Activated naive CD8-positive, alpha-beta T cell treated with anti-CD3 and anti-CD28 coated beads, Interleukin-2, amount 50 U/mL, for 24 hours (primary cell): ENCODE data around the gene MAML2.
A peak's percentile ranks its signal among the peaks of the same experiment; 100 is the strongest.
"Not testable (repeated sequence)": the region's sequence is repeated elsewhere in the genome, so short reads cannot be mapped to it uniquely, and the experiment has no call there.

Source experiments
- ATAC-seq: fragments of 150-1000 bp; cut with Tn5 transposase; one replicate; pipeline ENCODE4 v1.10.0; 2021
- DNase-seq: peaks from one replicate; pipeline ENCODE4 v3.0.0; 2021
- H3K27ac Mint-ChIP-seq: one replicate; pipeline ENCODE4 v1.8.0; 2021; ENCODE audit warnings: mild to moderate bottlenecking, mixed read lengths
- H3K27me3 Mint-ChIP-seq: one replicate; pipeline ENCODE4 v1.8.0; 2021; ENCODE audit warnings: mixed read lengths
- H3K36me3 Mint-ChIP-seq: one replicate; pipeline ENCODE4 v1.8.0; 2021; ENCODE audit warnings: low read depth, mixed read lengths
- H3K4me1 Mint-ChIP-seq: one replicate; pipeline ENCODE4 v1.8.0; 2021; ENCODE audit warnings: mixed read lengths
- H3K4me3 Mint-ChIP-seq: one replicate; pipeline ENCODE4 v1.8.0; 2021; ENCODE audit warnings: mild to moderate bottlenecking, moderate library complexity, mixed read lengths
- H3K9me3 Mint-ChIP-seq: one replicate; pipeline ENCODE4 v1.8.0; 2021; ENCODE audit warnings: mixed read lengths

MAML2 gene

GRCh38 chr11:96301818-96302217 is 41.2 kb downstream of the MAML2 start:
- Mint-ChIP-seq H3K27ac (no peak overlapping the region), H3K36me3 (peaks cover 11% of the 10 kb centered on the region), H3K4me1 (peaks cover 63% of the 10 kb centered on the region), H3K4me3 (no peak overlapping the region), H3K9me3 (no peaks in the 10 kb centered on the region), H3K27me3 (no peaks in the 10 kb centered on the region)
- DNase-seq (no peak), ATAC-seq (no peak)

GRCh38 chr11:96299155-96299888 is 43.7 kb downstream of the MAML2 start:
- H3K4me1 Mint-ChIP-seq, result peaks cover 69% of the 10 kb centered on the region
- DNase-seq, result no peak
- no peak overlapping the region for H3K4me3 Mint-ChIP-seq
- H3K27me3 Mint-ChIP-seq, result no peaks in the 10 kb centered on the region
- H3K9me3 Mint-ChIP-seq, result no peaks in the 10 kb centered on the region
- no peak for ATAC-seq
- peaks cover 13% of the 10 kb centered on the region for H3K36me3 Mint-ChIP-seq
- H3K27ac Mint-ChIP-seq, result peak overlapping the region; percentile 12

GRCh38 chr11:96295369-96295768 is 47.6 kb downstream of the MAML2 start:
- H3K27me3 Mint-ChIP-seq, result no peaks in the 10 kb centered on the region
- DNase-seq (no peak), ATAC-seq (no peak)
- no peaks in the 10 kb centered on the region for H3K9me3 Mint-ChIP-seq
- no peak overlapping the region for H3K4me3 Mint-ChIP-seq
- peaks cover 21% of the 10 kb centered on the region for H3K36me3 Mint-ChIP-seq
- H3K27ac Mint-ChIP-seq, result no peak overlapping the region
- peaks cover 72% of the 10 kb centered on the region for H3K4me1 Mint-ChIP-seq

- H3K27me3 Mint-ChIP-seq, result no peaks in the 10 kb centered on the region
- peaks cover 15% of the 10 kb centered on the region for H3K36me3 Mint-ChIP-seq
- H3K4me3 Mint-ChIP-seq, result peak overlapping the region; percentile 12
- no peaks in the 10 kb centered on the region for H3K9me3 Mint-ChIP-seq
- H3K27ac Mint-ChIP-seq, result peak overlapping the region; percentile 76
- DNase-seq (no peak), ATAC-seq (no peak)
- peaks cover 72% of the 10 kb centered on the region for H3K4me1 Mint-ChIP-seq
These were observed 48.7 kb downstream of the MAML2 start for GRCh38 chr11:96294289-96294688.

GRCh38 chr11:96293598-96294021 is 49.4 kb downstream of the MAML2 start:
- DNase-seq, result no peak
- Mint-ChIP-seq H3K27ac (peak overlapping the region; percentile 76), H3K9me3 (no peaks in the 10 kb centered on the region), H3K36me3 (peaks cover 15% of the 10 kb centered on the region), H3K4me1 (peaks cover 75% of the 10 kb centered on the region), H3K4me3 (peak overlapping the region; percentile 29), H3K27me3 (no peaks in the 10 kb centered on the region)
- ATAC-seq, result peak; percentile 77

GRCh38 chr11:96293109-96293508 is 49.9 kb downstream of the MAML2 start:
- H3K27me3 Mint-ChIP-seq, result no peaks in the 10 kb centered on the region
- H3K36me3 Mint-ChIP-seq, result peaks cover 12% of the 10 kb centered on the region
- peaks cover 80% of the 10 kb centered on the region for H3K4me1 Mint-ChIP-seq
- peak overlapping the region; percentile 76 for H3K27ac Mint-ChIP-seq
- peak overlapping the region; percentile 29 for H3K4me3 Mint-ChIP-seq
- no peaks in the 10 kb centered on the region for H3K9me3 Mint-ChIP-seq
- no peak for DNase-seq
- ATAC-seq, result no peak

- ATAC-seq (peak; percentile 41), DNase-seq (no peak)
- Mint-ChIP-seq H3K27ac (peak overlapping the region; percentile 76), H3K27me3 (no peaks in the 10 kb centered on the region), H3K36me3 (peaks cover 13% of the 10 kb centered on the region), H3K9me3 (no peaks in the 10 kb centered on the region), H3K4me1 (peaks cover 87% of the 10 kb centered on the region), H3K4me3 (peak overlapping the region; percentile 29)
These were observed 50.5 kb downstream of the MAML2 start for GRCh38 chr11:96292291-96293010.

- peak; percentile 40 for ATAC-seq
- H3K9me3 Mint-ChIP-seq, result peaks cover 4% of the 10 kb centered on the region
- no peak overlapping the region for H3K4me3 Mint-ChIP-seq
- H3K4me1 Mint-ChIP-seq, result peaks cover 94% of the 10 kb centered on the region
- DNase-seq, result no peak
- H3K27me3 Mint-ChIP-seq, result no peaks in the 10 kb centered on the region
- H3K36me3 Mint-ChIP-seq, result peaks cover 23% of the 10 kb centered on the region
- H3K27ac Mint-ChIP-seq, result peak overlapping the region; percentile 6
These were observed 52.4 kb downstream of the MAML2 start for GRCh38 chr11:96290631-96291030.

- peaks cover 25% of the 10 kb centered on the region for H3K36me3 Mint-ChIP-seq
- ATAC-seq (no peak), DNase-seq (no peak)
- peaks cover 94% of the 10 kb centered on the region for H3K4me1 Mint-ChIP-seq
- peak overlapping the region; percentile 91 for H3K27ac Mint-ChIP-seq
- H3K27me3 Mint-ChIP-seq, result no peaks in the 10 kb centered on the region
- no peak overlapping the region for H3K4me3 Mint-ChIP-seq
- peaks cover 4% of the 10 kb centered on the region for H3K9me3 Mint-ChIP-seq
These were observed 53.0 kb downstream of the MAML2 start for GRCh38 chr11:96290031-96290430.

GRCh38 chr11:96288915-96289314 is 54.1 kb downstream of the MAML2 start:
- Mint-ChIP-seq H3K36me3 (peaks cover 25% of the 10 kb centered on the region), H3K9me3 (peaks cover 4% of the 10 kb centered on the region), H3K4me3 (peak overlapping the region; percentile 48), H3K4me1 (peaks cover 94% of the 10 kb centered on the region), H3K27ac (peak overlapping the region; percentile 91), H3K27me3 (no peaks in the 10 kb centered on the region)
- ATAC-seq, result peak; percentile 18
- no peak for DNase-seq

- ATAC-seq (peak; percentile 41), DNase-seq (no peak)
- Mint-ChIP-seq H3K27ac (peak overlapping the region; percentile 91), H3K36me3 (peaks cover 25% of the 10 kb centered on the region), H3K4me1 (peaks cover 94% of the 10 kb centered on the region), H3K4me3 (peak overlapping the region; percentile 64), H3K27me3 (no peaks in the 10 kb centered on the region), H3K9me3 (peaks cover 4% of the 10 kb centered on the region)
These were observed 55.1 kb downstream of the MAML2 start for GRCh38 chr11:96287822-96288439.

GRCh38 chr11:96285985-96286384 is 57.0 kb downstream of the MAML2 start:
- not testable (repeated sequence) for H3K9me3 Mint-ChIP-seq, ATAC-seq, H3K4me3 Mint-ChIP-seq, H3K27me3 Mint-ChIP-seq, DNase-seq, H3K27ac Mint-ChIP-seq
- peaks cover 93% of the 10 kb centered on the region for H3K4me1 Mint-ChIP-seq
- peaks cover 24% of the 10 kb centered on the region for H3K36me3 Mint-ChIP-seq

- H3K27ac Mint-ChIP-seq, result peak overlapping the region; percentile 72
- H3K9me3 Mint-ChIP-seq, result peaks cover 4% of the 10 kb centered on the region
- DNase-seq (no peak), ATAC-seq (peak; percentile 73)
- no peak overlapping the region for H3K4me3 Mint-ChIP-seq
- peaks cover 94% of the 10 kb centered on the region for H3K4me1 Mint-ChIP-seq
- peaks cover 24% of the 10 kb centered on the region for H3K36me3 Mint-ChIP-seq
- no peaks in the 10 kb centered on the region for H3K27me3 Mint-ChIP-seq
These were observed 58.1 kb downstream of the MAML2 start for GRCh38 chr11:96284917-96285316.

- Mint-ChIP-seq H3K27ac (peak overlapping the region; percentile 69), H3K36me3 (peaks cover 24% of the 10 kb centered on the region), H3K9me3 (peaks cover 4% of the 10 kb centered on the region), H3K4me3 (no peak overlapping the region), H3K4me1 (peaks cover 94% of the 10 kb centered on the region), H3K27me3 (no peaks in the 10 kb centered on the region)
- ATAC-seq, result no peak
- DNase-seq, result no peak
These were observed 58.6 kb downstream of the MAML2 start for GRCh38 chr11:96284401-96284800.
